ENCODE results near the gene ZFP69B.

The ZFP69B gene

GRCh38 chr1:40449684-40450494 is at the start of gene ZFP69B:
Gene ZFP69B (plus strand): TSS chr1:40450476. CDS start chr1:40450962, 486 bp downstream.
- TF ChIP-seq CTCF (conservative IDR thresholded peaks at IDR 0.05; ENCODE audit: low read depth, low read length), result peak; percentile 15
- DNase-seq (ENCODE audit: low read depth), result peak; percentile 93
- peak within 1 kb of the TSS; percentile 69 for H3K4me3 ChIP-seq (ENCODE audit: low read depth, low read length)

DNA sequence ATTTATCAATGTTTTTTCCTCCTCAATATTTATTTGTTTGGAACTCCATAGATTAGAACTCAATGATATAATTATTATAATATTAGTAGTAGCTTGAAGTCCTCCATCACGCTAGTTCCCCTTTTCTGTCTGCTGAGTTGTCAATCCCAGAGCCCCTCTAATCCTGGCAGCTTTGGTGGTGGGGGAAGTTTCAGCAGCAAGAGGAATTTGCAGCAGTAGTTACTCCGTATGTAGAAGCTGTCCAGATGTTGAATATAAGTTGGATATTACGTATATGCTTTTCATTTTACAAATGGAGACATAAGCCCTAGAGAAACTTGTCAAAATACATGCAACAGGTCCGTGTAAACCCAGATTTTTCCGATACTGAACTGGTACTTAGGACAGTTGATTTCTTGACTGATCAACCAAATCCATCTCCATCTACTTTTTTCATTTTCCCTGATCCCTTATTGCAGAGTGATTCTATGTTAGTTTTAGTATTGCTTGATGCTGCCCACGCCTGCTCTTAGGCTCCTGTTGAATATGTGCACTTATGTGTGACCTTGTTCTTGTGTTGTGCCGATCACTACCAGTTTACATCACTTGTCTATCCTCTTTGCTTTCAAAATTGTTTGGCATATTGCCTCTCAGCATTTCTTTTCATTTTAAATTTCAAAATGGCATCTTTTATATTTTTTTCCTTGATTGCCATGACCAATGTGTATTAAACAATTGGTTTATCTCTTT is 48.6 kb upstream of the ZFP69B start:
- no peak overlapping the region for H3K4me3 ChIP-seq (ENCODE audit: low read depth, low read length)
- no peak for TF ChIP-seq CTCF (conservative IDR thresholded peaks at IDR 0.05; ENCODE audit: low read depth, low read length)

DNA sequence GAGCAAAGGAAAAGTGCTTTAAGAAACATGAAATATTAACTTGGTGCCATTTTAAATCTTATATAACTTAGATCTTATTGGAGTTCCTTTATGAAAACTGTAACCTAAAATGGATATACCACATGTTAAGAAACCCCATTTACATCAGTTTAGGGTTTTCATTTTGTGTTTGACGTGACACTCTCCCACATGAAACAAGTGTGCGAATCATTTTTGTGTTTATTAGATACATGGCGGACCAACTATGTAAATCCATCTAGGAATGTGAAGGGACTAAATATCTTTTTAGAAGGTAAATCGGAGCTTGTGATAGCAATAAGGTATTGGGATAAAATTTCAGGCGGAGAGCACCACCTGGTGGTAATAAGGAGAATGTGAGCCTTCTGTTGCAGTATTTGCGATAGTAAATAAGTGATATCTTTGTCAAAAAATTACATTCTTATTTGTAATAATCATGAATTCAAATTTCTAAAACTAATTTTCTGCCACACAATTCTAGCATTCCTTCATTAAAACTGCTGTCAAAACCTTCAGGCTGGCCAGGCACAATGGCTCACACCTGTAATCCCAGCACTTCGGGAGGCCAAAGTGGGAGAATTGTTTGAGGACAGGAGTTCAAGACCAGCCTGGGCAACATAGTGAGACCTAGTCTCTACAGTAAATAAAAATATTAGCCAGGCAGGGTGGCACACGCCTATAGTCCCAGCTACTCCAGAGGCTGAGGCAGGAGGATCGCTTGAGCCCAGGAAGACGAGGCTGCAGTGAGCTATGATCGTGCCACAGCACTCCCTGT is 45.4 kb upstream of the ZFP69B start:
- peak; percentile 84 for DNase-seq (ENCODE audit: low read depth)
- no peak overlapping the region for H3K4me3 ChIP-seq (ENCODE audit: low read depth, low read length)

More for the DNA sequence above, 48.6 kb upstream of the ZFP69B start:
- DNase-seq (ENCODE audit: low read depth), result no peak

GRCh38 chr1:40405812-40406211 is 44.5 kb upstream of the ZFP69B start:
- DNase-seq (ENCODE audit: low read depth), result no peak
- no peak for TF ChIP-seq CTCF (conservative IDR thresholded peaks at IDR 0.05; ENCODE audit: low read depth, low read length)

More for the DNA sequence above, 45.4 kb upstream of the ZFP69B start:
- TF ChIP-seq CTCF (conservative IDR thresholded peaks at IDR 0.05; ENCODE audit: low read depth, low read length), result peak; percentile 71

DNA sequence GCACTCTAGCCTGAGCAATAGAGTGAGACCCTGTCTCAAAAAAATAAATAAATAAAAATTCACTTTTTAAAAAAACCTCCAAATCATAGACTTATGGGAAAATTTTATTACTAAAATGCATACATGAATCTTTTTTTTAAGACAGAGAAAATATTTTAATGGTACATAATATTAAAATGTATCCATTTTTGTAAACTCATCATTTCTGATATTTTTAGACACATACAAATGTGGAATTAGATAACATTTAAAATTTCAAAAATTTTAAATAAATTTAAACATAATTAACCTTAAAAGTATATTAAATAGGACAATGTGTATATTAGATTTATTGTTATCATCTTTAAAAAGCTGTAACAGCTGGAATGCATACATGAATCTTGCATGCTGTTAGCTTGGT is 42.8 kb upstream of the ZFP69B start:
- no peak overlapping the region for H3K4me3 ChIP-seq (ENCODE audit: low read depth, low read length)
- DNase-seq (ENCODE audit: low read depth), result no peak
- TF ChIP-seq CTCF (conservative IDR thresholded peaks at IDR 0.05; ENCODE audit: low read depth, low read length), result no peak

More at GRCh38 chr1:40405812-40406211, 44.5 kb upstream of the ZFP69B start:
- H3K4me3 ChIP-seq (ENCODE audit: low read depth, low read length), result no peak overlapping the region

GRCh38 chr1:40409467-40409866 is 40.8 kb upstream of the ZFP69B start:
- TF ChIP-seq CTCF (conservative IDR thresholded peaks at IDR 0.05; ENCODE audit: low read depth, low read length), result no peak
- DNase-seq (ENCODE audit: low read depth), result no peak
- no peak overlapping the region for H3K4me3 ChIP-seq (ENCODE audit: low read depth, low read length)
